DND-41 (cell line): ENCODE results near the gene HMGN4.

Experiments
- CTCF ChIP-seq: IDR thresholded peaks from 2 replicates; pipeline ENCODE4 v1.5.1; 2012; ENCODE audit warnings: borderline replicate concordance, low read length, moderate library complexity, mild to moderate bottlenecking; ENCODE audit not compliant: poor library complexity, severe bottlenecking; ENCODE audit errors: extremely low read depth
- EZH2 ChIP-seq: IDR thresholded peaks from 3 replicates; pipeline ENCODE4 v1.6.1; 2012; ENCODE audit warnings: borderline replicate concordance, low read depth, mild to moderate bottlenecking, moderate library complexity, low read length, inconsistent platforms; ENCODE audit not compliant: severe bottlenecking

- TF ChIP-seq CTCF (no peak), EZH2 (no peak)
Observed at GRCh38 chr6:26592649-26593048, 54.5 kb downstream of the HMGN4 start.
